ENCODE results near the gene OPCML.

Gene OPCML

DNA sequence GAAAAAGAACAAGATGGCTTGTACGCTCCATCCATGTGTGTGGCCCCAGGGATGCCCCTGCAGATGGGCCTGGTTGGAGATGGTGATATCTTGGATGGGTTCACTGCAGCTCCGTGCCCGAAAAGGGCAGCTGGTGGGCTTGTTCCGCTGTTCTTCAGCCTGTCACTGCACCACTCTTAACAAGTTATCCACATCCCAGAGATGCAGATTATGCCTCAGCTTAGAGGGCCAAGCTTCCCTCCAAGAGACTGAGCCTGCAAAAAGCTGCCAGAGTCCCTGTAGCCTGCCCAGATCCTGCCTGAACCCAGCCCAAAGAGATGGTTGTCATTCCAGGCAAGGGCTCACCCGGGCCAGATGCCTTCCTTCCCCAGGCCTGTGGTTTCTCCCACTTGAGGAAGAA lies 308.0 kb downstream of the OPCML start:
- no peak for DNase-seq

DNA sequence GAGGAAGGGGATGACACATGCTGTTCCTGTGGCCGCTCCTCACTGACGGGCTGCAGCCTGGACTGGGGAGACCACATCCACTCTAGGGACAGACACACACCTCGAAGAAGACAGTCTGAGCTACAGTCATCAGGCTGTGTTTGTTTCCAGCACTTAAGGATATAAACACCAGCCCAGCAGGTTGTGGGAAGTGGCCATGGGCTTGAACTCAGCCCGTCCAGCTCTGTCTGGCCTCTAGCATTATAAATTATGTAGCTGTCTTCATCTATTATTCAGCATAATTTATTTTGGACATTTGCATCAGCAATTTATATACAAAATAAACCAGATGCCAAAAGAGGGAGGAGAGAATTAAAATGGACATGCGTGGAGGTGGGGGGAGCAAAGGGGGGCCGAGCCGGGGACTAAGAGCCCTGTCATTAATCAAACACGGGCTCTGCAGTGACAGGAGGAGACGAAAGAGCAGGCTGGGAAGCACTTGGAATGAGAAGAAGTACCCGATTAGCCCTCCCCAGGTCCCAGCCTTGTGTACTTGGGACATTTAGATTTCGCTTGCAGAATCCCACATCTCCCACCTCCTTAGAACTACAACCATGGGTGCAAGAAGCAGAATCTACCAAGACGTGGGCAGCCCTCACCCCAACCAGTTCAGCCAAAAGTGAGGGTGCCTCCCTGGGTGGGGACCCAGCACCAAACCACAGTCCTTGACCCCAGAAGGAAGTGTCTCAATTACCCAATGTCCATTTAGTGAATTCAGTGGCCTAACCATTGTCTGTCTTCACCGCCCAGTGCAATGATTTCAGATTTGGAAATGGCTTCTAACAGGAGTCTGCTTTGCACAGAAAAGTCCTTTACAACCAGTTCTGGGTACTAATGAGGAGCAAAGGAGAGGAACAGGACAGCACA lies 309.6 kb downstream of the OPCML start:
- no peak for DNase-seq

DNA sequence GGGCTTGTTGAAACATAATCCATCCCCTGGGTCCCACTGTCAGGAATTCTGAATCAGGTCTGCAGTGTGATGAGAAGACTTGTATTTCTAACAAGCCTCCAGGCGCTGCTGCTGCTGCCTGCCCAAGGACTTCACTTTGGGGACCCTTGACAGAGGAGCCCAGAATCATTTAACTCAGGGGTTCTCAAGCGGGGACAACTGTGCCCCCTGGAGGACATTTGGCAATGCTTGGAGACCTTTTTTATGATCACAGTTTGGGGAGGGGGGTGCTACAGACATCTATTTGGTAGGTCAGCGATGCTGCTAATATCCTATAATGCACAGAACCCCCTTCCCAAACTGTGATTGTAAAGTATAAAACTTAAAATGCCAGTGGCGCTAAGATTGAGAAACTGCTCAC lies 312.8 kb downstream of the OPCML start:
- no peak for DNase-seq

DNA sequence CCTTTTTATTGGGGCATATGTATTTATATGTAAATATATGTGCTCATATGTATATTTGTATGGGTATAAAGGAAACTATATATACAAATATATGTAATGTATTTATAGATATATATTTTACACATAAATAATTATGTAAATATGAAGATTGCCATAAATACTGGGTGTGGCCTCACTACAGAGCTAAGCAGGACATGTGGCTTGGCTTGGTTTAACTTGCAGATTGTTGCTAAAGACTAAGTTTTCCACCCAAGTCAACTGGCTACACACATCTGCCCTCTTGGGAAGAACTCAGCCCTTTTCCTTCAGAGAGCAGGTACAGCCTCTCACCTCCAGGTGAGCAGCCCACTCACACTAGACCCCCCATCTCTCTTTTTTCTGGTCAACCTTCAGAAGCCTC lies 315.5 kb downstream of the OPCML start:
- DNase-seq, result no peak

DNA sequence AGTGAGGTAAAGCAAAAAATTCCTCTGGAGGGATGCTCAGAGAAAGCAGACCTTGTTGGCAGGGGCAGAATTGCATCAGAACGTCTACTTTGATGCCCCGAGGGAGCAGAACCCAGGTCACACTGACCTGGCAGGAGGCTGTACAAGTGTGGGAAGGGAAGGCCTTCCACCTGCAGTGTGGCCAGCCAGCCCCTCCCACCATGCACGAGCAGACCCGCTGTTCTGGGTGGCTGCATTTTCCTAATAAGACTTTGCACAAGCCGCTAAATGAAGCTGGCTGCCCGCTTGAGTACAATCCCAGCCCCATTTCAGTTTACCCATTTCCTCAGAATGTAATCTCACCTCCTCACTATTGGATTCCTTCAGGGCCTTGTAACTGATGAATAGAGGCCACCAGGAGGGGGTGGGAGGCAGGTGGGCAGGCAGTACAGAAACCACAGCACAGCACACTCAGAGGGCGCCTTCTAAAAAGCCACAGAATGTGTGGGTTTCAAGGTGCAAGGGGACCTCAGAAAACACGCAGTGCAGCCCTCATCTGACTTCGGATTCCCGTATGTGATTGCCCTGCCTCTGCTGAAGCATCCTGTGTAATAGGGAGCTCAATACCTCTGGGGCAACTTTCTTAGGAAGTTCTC lies 316.6 kb downstream of the OPCML start:
- DNase-seq, result no peak

DNA sequence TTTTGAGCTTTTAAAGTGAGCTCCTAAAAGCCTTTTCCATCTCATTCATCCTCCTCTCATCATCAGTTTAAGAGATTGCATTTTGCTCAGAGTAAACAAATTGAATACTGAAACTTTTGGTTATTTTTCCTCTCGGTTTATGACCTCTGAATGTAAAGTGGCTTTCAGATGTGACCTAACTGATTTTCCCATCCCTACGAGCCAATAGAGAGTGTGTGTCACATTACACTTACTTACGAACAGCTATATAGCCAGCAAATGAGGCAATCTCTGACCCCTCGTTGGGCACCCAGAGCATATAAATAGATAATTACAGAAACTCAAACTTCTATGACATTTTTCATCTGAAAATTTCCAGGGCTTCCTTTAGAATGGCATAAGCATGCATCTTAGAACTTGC lies 317.7 kb downstream of the OPCML start:
- no peak for DNase-seq

DNA sequence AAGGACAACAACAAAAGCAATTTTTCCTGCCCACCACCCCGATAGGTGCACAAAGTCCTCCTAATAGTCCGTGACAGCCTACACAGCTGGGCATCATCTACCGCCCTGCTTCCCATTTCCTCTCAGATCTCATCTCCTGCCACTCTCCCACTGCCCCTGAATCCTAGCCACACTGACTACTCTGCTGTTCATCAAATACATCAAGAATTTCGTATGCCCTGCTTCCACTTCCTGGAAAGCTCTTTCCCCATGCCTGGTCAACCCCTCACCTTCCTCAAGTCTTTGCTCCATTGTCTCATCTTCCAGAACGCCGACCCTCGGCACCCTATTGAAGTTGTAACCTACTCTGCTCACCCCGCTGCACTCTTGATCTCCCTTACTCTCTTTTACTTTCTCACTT lies 320.1 kb downstream of the OPCML start:
- no peak for DNase-seq

DNA sequence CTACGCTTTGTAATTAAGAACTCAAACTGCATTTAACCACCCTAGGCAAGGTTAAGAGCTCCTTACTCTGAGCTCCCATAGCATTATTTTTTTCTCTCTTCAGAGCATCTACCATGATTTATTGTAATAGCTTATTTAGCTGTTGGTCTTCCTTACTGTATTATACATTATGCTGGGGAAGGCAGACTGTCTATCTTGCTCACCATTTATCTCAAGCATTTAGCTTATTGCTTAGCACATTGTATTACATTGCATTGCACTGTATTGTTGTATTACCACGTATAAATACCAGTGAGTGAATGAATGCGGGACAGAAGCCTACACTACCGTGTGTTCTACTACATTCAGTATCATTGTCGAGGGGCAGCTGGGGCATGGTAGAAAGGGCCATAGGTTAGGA lies 324.3 kb downstream of the OPCML start:
- no peak for DNase-seq

DNA sequence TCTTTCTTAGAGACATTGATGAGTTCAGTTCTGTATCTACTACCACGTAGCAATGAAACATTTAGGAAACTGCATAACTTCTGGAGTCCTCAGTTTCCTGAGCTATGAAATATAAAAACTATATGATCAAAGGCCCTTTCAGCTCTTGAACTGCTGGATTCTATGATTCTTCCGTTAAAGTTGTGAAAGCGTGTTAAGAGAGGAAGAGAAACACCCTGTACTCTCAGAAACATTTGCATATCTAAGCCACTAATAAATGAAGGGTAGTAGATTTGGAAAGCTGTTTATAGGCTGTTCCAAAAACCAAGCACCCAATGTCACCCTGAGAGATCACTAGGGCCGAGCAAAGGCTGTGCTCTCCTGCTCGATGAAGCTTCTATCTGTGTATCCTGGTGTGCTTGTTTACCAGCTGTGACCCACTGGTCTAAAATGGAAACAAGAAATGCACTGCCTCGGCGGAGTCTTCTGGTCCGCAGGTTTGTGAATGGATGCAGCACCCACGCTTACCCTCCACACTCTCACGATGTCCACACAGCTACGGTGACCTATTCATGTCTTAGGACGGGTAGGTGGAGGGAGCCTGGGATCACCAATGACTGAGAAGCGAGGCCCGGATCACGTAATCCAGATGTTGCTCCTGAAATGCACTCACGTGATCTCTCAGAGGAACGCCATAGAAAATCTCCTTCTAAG lies 325.8 kb downstream of the OPCML start:
- no peak for DNase-seq

DNA sequence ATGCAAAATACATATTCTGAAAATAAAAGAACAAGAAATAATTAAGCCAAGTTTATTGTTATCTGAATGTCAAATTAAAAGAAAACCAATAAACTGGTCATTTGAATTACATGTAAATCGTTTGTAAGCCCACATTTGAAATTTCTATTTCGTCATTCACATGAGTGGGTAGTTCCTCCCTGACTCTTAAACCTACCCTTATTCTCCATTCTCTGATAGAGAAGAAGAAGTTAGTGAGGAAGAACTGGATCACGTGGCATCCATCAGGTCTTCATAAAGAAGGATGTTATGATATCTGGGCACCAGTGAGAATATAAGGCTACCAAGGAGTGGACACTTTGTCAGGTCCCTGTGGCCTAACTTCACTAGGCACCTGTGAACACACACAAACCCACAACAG lies 328.1 kb downstream of the OPCML start:
- no peak for DNase-seq

DNA sequence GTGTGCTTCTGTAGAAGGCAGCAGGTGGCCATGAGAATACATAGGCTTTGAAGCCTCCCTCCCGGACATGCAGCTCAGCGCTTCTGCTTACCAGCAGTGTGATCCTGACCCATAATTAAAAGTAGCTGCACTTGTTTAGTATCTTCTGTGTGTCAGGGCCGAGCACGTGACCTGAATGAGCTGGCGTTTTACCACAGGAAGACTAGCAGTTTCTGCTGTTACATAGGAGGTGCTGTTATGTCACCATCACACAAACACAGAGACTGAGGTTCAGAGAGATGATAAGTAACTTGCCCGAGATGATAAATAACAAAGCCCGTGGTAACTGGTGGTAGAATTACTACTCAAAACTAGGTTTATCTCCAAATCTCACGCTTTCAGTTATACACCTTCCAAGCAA lies 329.5 kb downstream of the OPCML start:
- no peak for DNase-seq

DNA sequence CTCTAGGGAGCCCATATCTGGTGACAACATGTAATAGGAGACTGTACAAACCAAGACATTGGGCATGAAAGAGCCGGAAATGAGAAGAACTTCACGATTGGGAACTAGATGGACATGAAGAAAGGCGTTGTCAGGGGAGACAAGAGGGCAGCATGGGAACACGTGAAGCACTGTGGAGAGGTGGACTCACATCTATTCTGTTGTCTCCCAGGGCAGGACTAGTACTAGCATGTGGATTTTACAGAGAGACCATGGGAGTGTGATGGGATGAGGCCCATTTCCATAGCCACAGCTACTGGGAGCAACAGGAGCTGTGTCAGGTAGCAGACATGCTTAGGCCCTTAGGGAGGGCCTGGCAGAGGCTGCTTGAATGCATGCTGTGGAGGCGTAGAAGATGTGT lies 333.9 kb downstream of the OPCML start:
- DNase-seq, result no peak

DNA sequence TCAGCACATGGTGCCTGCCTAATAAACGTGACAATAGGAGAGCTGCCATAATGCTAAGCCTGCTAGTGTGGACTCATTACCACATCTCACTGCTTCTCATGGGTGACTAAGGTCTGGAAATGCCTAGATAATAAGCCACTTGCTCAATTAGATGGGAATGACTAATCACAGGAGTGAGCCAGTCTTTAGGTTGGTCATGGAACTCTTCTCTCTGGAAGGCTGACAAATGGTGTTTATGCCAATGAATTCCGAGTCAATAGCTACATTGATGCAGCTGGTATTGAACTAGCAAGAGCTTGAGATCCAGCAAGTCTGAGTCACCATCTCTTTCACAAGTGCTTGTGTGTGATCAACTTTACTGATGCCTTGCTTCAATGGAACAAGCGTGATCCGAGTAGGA lies 334.9 kb downstream of the OPCML start:
- no peak for DNase-seq

DNA sequence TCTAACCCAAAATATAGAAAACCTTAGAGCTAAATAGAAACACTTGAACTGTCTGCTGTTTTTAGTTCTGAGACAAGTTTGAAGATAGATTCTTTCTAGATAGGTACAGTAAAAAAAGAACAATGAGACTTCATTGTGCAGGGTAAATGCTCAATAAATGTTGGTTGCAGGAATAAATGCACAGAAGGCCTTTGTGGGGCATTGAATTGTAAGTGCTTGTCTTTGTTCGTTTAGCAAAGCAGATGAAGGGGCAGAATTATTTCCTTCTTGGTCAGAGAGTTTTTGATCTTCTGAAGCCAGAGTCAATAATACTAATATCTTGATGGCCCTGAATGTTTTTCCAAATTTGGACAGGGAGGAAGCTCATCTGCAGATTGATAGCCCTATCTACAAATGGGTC lies 340.4 kb downstream of the OPCML start:
- no peak for DNase-seq

DNA sequence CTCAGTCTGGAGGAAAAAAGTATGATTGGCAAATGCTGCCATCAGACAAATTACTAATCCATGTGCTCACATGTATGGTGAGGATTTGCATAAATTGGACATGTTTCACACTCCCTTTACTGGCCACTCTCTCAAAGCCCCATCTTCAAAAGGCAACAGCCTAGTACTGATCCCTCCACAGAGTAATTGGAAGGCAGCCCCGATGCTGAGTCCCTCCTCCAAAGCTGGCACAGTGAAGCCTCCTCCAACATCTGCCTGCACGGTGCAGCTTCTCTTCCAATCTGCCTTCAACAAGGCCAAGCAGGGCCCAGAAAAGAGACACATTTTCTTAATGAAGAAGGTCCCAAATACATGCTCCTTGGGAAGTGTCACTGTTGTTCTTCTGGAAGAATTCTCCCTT lies 350.6 kb downstream of the OPCML start:
- DNase-seq, result no peak

DNA sequence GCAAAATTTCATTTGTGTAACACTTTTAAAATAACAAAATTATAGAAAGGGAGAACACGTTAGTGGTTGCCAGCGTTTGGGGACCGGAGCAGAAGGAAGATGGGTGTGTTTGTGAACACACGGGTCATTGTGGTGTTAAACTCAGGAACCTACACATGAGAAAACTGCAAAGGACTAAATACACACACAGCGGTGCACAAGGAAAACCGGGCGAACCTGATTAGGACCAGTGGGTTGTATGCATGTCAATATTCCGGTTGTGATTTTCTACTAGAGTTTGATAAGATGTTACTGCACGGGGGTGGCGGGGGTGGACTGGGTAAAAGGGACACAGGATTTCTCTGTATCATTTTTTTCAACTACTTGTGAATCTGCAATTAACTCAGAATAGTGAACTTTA lies 351.2 kb downstream of the OPCML start:
- DNase-seq, result no peak

DNA sequence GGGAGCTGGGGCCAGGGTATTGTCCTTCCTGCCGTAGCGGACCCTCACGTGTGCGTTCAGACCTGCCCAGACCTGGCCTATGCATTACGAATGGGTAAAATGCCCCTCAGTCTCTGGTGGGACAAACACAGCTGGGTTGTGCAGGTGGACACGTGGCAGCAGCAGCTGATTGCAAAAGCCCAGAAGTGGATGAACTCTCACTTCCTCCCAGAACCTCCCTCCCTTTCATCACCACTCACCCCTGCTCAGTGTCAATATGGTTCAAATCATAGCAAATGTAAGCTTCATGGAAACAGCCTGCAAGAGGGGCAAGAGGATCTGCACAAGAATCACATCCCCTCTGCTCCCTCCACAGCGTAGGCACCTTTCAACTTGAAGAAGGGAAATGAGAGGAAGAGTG lies 352.1 kb downstream of the OPCML start:
- DNase-seq, result no peak

DNA sequence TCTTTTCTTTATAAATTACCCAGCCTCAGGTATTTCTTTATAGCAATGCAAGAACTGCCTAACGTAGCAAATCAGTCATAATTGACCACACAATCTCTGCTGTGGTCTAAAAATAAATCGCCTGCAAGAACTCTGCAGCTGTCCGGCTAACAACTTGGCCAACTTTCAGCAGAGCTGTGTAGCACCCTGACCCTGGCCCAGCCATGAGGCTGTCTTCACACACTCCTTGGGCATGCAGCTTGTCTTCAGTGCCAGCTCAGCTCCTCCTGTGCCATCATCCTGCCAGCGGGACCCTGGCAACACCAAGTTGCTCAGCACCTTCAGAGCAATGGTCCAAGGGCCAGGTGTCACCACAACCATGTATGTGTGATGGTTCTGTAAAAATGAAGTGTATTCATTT lies 355.6 kb downstream of the OPCML start:
- no peak for DNase-seq

DNA sequence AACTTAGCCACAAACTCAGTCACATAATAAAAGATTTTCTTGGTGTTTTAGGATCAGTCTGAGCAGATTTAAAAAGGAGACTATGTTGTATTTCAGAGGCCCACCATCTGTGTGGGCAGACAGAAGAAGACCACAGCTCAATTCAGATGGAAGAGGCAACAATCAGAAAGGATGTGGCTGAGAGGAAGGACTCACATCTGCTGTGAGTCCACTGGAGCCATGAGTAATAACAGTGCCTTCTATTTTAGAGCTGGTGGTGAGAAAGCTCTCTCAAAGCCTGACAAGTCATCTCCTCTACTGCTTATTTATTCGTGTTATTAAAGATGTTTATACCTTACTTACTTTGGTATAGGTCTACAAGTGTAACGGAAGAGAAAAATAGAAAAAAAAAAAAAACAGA lies 357.2 kb downstream of the OPCML start:
- no peak for DNase-seq

DNA sequence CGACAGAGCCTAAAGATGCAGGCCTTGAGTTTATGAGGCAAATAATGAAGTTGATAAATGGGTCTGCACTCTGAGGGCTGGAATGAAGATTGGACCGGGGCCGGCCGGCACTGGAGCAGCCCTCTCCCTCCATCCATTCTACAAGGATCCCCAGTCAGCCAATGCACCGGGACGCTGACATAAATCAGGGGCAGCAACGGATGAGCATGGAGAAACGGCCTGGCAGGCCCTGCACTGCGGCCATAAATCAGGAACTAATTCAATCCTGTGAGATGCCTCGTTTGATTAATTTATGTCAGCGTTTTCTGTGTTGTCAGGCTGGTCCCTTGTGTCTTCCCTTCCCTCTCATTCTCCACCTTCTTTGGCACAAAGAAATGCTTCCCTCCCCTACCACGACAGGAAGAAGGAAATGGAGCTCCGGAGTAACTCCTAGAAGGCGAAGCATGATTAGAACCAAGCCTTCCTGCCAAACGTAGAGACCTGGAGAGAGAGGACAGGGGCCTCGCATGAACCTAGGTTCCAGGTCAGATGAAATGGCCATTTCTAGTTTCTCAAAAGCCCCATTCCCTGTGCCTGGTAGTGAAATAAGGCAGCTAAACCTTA lies 358.4 kb downstream of the OPCML start:
- DNase-seq, result no peak

DNA sequence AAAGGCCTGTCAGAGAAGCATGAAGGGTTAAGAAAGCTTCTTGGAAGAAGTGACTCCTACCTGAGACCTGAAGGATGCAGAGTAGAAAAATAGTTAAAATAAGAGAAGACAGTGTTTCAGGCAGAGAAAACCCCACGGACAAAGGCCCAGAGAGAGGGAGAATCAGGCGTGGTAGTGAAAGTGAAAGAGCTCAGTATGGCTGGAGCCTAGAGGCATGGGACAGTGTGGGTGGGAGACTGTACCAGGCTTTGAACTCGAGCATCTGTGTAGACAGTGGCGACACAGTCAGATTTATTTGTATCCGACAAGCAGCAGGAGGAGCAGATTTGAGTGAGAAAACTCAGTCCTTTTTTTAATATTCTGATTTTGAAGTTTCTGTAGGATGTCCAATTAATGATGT lies 360.0 kb downstream of the OPCML start:
- no peak for DNase-seq

DNA sequence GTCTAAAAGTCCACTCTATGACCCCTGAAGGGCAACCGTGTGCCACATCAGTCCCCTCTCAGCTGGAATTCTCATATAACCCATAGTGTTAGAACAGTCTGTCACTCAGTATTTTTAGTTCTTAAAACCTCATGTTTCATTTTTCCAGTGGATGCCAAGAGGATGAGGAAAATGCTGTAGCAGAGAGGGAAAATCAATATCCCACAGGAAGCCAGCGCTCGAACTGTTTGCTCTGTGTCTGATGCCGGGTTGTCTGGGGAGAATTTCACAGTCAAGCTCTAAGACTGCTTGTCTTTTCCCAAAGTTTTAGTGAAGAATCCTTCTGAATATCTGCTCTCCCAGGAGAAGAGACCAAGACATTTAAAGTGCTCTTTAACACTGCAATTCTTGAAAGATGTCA lies 360.9 kb downstream of the OPCML start:
- DNase-seq, result no peak

DNA sequence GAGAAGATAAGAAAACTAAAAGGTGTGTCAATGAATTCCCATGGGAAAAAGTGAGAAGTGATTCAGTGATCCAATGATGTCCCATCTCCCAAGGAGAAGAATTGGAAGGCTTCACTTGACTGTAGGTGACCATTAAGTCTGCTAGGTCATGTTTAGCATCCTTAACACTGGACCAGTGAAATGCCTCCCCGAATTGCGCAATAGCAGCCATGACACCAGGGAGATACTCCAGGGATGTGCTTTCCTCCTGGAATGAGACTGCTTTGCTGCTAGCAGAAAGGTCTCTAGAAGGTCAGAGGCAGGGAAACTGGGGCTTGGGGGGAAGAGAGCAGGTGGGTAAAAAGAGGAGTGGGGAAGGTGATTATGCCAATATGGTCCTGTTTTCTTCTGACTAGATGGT lies 364.3 kb downstream of the OPCML start:
- DNase-seq, result no peak

DNA sequence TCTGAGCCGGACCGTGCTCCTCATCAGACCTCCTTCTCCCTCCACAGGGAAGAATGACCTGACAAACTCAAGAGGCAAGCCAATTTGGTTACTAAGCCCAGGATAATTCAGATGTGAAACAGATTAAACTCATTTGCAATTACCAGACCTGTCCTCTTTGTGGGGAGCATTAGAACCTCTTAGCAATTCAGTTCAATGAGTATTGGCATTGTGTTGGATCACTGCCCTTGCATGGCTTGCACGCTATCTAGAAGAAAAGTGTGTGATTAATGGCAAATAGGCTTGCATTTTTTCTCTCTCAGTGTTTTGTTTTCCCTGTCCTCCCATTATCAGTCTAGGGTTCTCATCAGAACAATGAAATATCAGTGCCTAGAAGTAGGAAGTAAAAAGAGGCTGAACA lies 365.6 kb downstream of the OPCML start:
- no peak for DNase-seq
